DMS153 treated with DMSO at 0.1 percent for 48 hours (cell line): ENCODE data around the gene CUEDC2.
A peak's percentile ranks its signal among the peaks of the same experiment; 100 is the strongest.
"Not testable (repeated sequence)": the region's sequence is repeated elsewhere in the genome, so short reads cannot be mapped to it uniquely, and the experiment has no call there.

Experiments
- DNase-seq: peaks from one replicate; lab custom pipeline; 2025; ENCODE audit not compliant: unreplicated experiment; lab: John Stamatoyannopoulos, UW

Gene CUEDC2

GRCh38 chr10:102455893-102456471 is 23.6 kb upstream of the CUEDC2 start:
- DNase-seq, result no peak

GRCh38 chr10:102454662-102455487 is 22.5 kb upstream of the CUEDC2 start:
- not testable (repeated sequence) for DNase-seq

GRCh38 chr10:102453502-102453901 is 21.1 kb upstream of the CUEDC2 start:
- no peak for DNase-seq

GRCh38 chr10:102452672-102453340 is 20.4 kb upstream of the CUEDC2 start:
- DNase-seq, result no peak

GRCh38 chr10:102451105-102451969 is 19.0 kb upstream of the CUEDC2 start, which contains the start of gene C10orf95:
Gene C10orf95, minus strand, starts transcription at chr10:102451543. Its CDS starts 450 bp downstream, at chr10:102451093.
- no peak for DNase-seq

GRCh38 chr10:102450374-102451104 is 18.2 kb upstream of the CUEDC2 start:
- DNase-seq, result peak; percentile 71

GRCh38 chr10:102450124-102450373 is 17.7 kb upstream of the CUEDC2 start:
- no peak for DNase-seq

- DNase-seq, result peak; percentile 39
Measured at GRCh38 chr10:102449321-102450123, 17.1 kb upstream of the CUEDC2 start.

- DNase-seq, result no peak
Measured at GRCh38 chr10:102444851-102445250, 12.5 kb upstream of the CUEDC2 start.

GRCh38 chr10:102438374-102438773 is 6.0 kb upstream of the CUEDC2 start:
- DNase-seq, result no peak

- no peak for DNase-seq
Measured at GRCh38 chr10:102437515-102437914, 5.1 kb upstream of the CUEDC2 start.

GRCh38 chr10:102436312-102436711 is 3.9 kb upstream of the CUEDC2 start:
- no peak for DNase-seq

- no peak for DNase-seq
Measured at GRCh38 chr10:102435529-102436233, 3.3 kb upstream of the CUEDC2 start.

GRCh38 chr10:102435133-102435497 is 2.7 kb upstream of the CUEDC2 start:
- DNase-seq, result no peak

GRCh38 chr10:102434394-102435132 is 2.2 kb upstream of the CUEDC2 start:
- no peak for DNase-seq

GRCh38 chr10:102433619-102434046 is 1.3 kb upstream of the CUEDC2 start:
- DNase-seq, result no peak

GRCh38 chr10:102431452-102432124 is 786 bp downstream of the CUEDC2 start:
- DNase-seq, result no peak

- no peak for DNase-seq
Measured at GRCh38 chr10:102429468-102429867, 2.9 kb downstream of the CUEDC2 start.
